ENCODE measurements around the gene PFKFB4. TPM values are rescaled to one million over a fixed set of nuclear protein-coding genes. Genes with fewer than 3 reads are reported as not detected.

PFKFB4 gene
- total and polyA plus RNA-seq, 10 of the 15 experiments (the other 5 are each of a cell fraction or from before 2014, with no cell fraction given): 0.37 to 89.1 (median 5.2) TPM

GRCh38 chr3:48572517-48572916 is 15.9 kb upstream of the PFKFB4 start:
- BruUV-seq (replicated peaks): no TSS peak
- in situ Hi-C loops (cut with MboI) (no loop called here), intact Hi-C loops (cut with micrococcal nuclease; ENCODE audit: unreplicated experiment) (no loop called here)
- Histone ChIP-seq H2AFZ (ENCODE audit: control insufficient read depth, low read depth, low read length) (no peak overlapping the region), H3K36me3 (ENCODE audit: control insufficient read depth in 2 of 2, insufficient read depth in 2 of 2, low read length in 1 of 2) (no peaks in the 10 kb centered on the region), H3K79me2 (ENCODE audit: control insufficient read depth, insufficient read depth, low read length) (no peaks in the 10 kb centered on the region), H3K4me1 (ENCODE audit: control insufficient read depth, insufficient read depth, low read length) (no peaks in the 10 kb centered on the region), H3K4me3 (no peak overlapping the region), H4K20me1 (ENCODE audit: control insufficient read depth, insufficient read depth) (no peaks in the 10 kb centered on the region), H3K4me2 (ENCODE audit: control insufficient read depth, insufficient read depth) (no peak overlapping the region), H3K27me3 (replicated peaks in 1 of 2; ENCODE audit: control insufficient read depth in 2 of 2, insufficient read depth in 2 of 2, low read length in 1 of 2) (no peaks in the 10 kb centered on the region), H3K9ac (ENCODE audit: control insufficient read depth, insufficient read depth, low read length) (no peak overlapping the region), H3K27ac (ENCODE audit: control insufficient read depth, insufficient read depth) (no peak overlapping the region), H3K9me3 (replicated peaks; ENCODE audit: control insufficient read depth, insufficient read depth, low read length) (no peaks in the 10 kb centered on the region)
- CTCF ChIA-PET: interaction anchor here (1.0 kb wide), 1 partner anchor 99 kb away, joined by 3 read pairs; no protein-coding TSS in a partner anchor
- WGBS (ENCODE audit: insufficient coverage, insufficient replicate concordance, low lambda C conversion rate, missing lambda C conversion rate): 26% methylated on average over 5 of the region's 7 CpGs
- RAD21 ChIA-PET (ENCODE audit: unreplicated experiment): no interaction called here
- POLR2A ChIA-PET: no interaction called here
- ATAC-seq: no peak
- TF ChIP-seq YY1 (IDR thresholded peaks at IDR 0.05; ENCODE audit: low read depth, low read length) (no peak), FOXM1 (IDR thresholded peaks at IDR 0.05; ENCODE audit: low read depth, low read length) (no peak), STAT1 (conservative IDR thresholded peaks at IDR 0.05) (no peak), NR2C2 (IDR thresholded peaks at IDR 0.05; ENCODE audit: borderline replicate concordance, control insufficient read depth, insufficient read length, low read depth) (no peak)
- TF ChIP-seq, protein P1, sequence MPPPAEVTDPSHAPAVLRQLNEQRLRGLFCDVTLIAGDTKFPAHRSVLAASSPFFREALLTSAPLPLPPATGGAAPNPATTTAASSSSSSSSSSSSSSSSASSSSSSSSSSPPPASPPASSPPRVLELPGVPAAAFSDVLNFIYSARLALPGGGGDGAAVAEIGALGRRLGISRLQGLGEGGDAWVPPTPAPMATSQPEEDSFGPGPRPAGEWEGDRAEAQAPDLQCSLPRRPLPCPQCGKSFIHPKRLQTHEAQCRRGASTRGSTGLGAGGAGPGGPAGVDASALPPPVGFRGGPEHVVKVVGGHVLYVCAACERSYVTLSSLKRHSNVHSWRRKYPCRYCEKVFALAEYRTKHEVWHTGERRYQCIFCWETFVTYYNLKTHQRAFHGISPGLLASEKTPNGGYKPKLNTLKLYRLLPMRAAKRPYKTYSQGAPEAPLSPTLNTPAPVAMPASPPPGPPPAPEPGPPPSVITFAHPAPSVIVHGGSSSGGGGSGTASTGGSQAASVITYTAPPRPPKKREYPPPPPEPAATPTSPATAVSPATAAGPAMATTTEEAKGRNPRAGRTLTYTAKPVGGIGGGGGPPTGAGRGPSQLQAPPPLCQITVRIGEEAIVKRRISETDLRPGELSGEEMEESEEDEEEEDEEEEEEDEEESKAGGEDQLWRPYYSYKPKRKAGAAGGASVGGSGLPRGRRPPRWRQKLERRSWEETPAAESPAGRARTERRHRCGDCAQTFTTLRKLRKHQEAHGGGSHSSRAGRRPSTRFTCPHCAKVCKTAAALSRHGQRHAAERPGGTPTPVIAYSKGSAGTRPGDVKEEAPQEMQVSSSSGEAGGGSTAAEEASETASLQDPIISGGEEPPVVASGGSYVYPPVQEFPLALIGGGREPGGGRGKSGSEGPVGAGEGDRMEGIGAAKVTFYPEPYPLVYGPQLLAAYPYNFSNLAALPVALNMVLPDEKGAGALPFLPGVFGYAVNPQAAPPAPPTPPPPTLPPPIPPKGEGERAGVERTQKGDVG (CRISPR knock-in tag; IDR thresholded peaks at IDR 0.05): no peak
- no peak for FAIRE-seq
- DNase-seq (ENCODE audit: low read depth, low spot score): no peak
- SMC1A ChIA-PET (ENCODE audit: uncharacterized antibody, unreplicated experiment): no interaction called here
